Nephron (organoid): ENCODE data around the gene DNAJC7.

ENCODE experiments used
- H3K27ac Mint-ChIP-seq, 3 experiments: 2 replicates each; pipeline ENCODE4 v1.8.0; 2020; ENCODE audit warnings: mixed read lengths in 3 of 3, mild to moderate bottlenecking in 2 of 3, moderate library complexity in 1 of 3
- H3K27me3 Mint-ChIP-seq: 2 replicates; pipeline ENCODE4 v1.8.0; 2021; ENCODE audit warnings: low read depth, mild to moderate bottlenecking, moderate library complexity, mixed read lengths
- H3K36me3 Mint-ChIP-seq: 2 replicates; pipeline ENCODE4 v1.8.0; 2020; ENCODE audit warnings: low read depth, mixed read lengths
- H3K4me1 Mint-ChIP-seq: 2 replicates; pipeline ENCODE4 v1.8.0; 2020; ENCODE audit warnings: mixed read lengths
- H3K4me3 Mint-ChIP-seq, 3 experiments: 2 replicates each; pipeline ENCODE4 v1.8.0; 2020; ENCODE audit warnings: mild to moderate bottlenecking in 3 of 3, mixed read lengths in 3 of 3, moderate library complexity in 2 of 3
- H3K9me3 Mint-ChIP-seq: 2 replicates; pipeline ENCODE4 v1.8.0; 2020; ENCODE audit warnings: mixed read lengths
- CTCF ChIP-seq, 3 experiments: fragments of 200-600 bp; sonication (generic); IDR thresholded peaks; one replicate each; pipeline ENCODE4 v1.5.0; 2021; ENCODE audit warnings: antibody characterized with exemption in 3 of 3; ENCODE audit not compliant: unreplicated experiment in 3 of 3

DNAJC7 gene

GRCh38 chr17:42002792-42003301 lies 14.4 kb downstream of the DNAJC7 start:
- Mint-ChIP-seq H3K4me3 (no peak overlapping the region), H3K4me1 (no peaks in the 10 kb centered on the region), H3K9me3 (no peaks in the 10 kb centered on the region), H3K27ac (peak overlapping the region; percentile 32 to 65 (median 38)), H3K36me3 (peaks cover 41% of the 10 kb centered on the region), H3K27me3 (no peaks in the 10 kb centered on the region)
- no peak for TF ChIP-seq CTCF (IDR thresholded peaks at IDR 0.05; ENCODE audit: unreplicated experiment in 3 of 3)

GRCh38 chr17:42002175-42002791 lies 15.0 kb downstream of the DNAJC7 start:
- no peak for TF ChIP-seq CTCF (IDR thresholded peaks at IDR 0.05; ENCODE audit: unreplicated experiment in 3 of 3)
- Mint-ChIP-seq H3K9me3 (no peaks in the 10 kb centered on the region), H3K4me1 (no peaks in the 10 kb centered on the region), H3K27me3 (no peaks in the 10 kb centered on the region), H3K4me3 (no peak overlapping the region), H3K36me3 (peaks cover 45% of the 10 kb centered on the region), H3K27ac (peak overlapping the region; percentile 32 to 65 (median 38))

- no peaks in the 10 kb centered on the region for H3K9me3 Mint-ChIP-seq
- H3K27ac Mint-ChIP-seq = no peak overlapping the region
- H3K36me3 Mint-ChIP-seq = peaks cover 46% of the 10 kb centered on the region
- H3K4me3 Mint-ChIP-seq = no peak overlapping the region
- no peak for TF ChIP-seq CTCF (IDR thresholded peaks at IDR 0.05; ENCODE audit: unreplicated experiment in 3 of 3)
- no peaks in the 10 kb centered on the region for H3K27me3 Mint-ChIP-seq
- no peaks in the 10 kb centered on the region for H3K4me1 Mint-ChIP-seq
These were observed 15.5 kb downstream of the DNAJC7 start for GRCh38 chr17:42001729-42002128.

GRCh38 chr17:42000413-42001133 lies 16.7 kb downstream of the DNAJC7 start:
- Mint-ChIP-seq H3K9me3 (no peaks in the 10 kb centered on the region), H3K4me3 (no peak overlapping the region), H3K36me3 (peaks cover 57% of the 10 kb centered on the region), H3K27me3 (no peaks in the 10 kb centered on the region), H3K4me1 (no peaks in the 10 kb centered on the region), H3K27ac (no peak overlapping the region)
- TF ChIP-seq CTCF (IDR thresholded peaks at IDR 0.05; ENCODE audit: unreplicated experiment in 3 of 3) = no peak

GRCh38 chr17:41998497-41998896 lies 18.7 kb downstream of the DNAJC7 start:
- H3K4me3 Mint-ChIP-seq = no peak overlapping the region
- H3K36me3 Mint-ChIP-seq = peaks cover 69% of the 10 kb centered on the region
- H3K9me3 Mint-ChIP-seq = no peaks in the 10 kb centered on the region
- H3K4me1 Mint-ChIP-seq = no peaks in the 10 kb centered on the region
- no peak for TF ChIP-seq CTCF (IDR thresholded peaks at IDR 0.05; ENCODE audit: unreplicated experiment in 3 of 3)
- H3K27ac Mint-ChIP-seq = no peak overlapping the region
- H3K27me3 Mint-ChIP-seq = no peaks in the 10 kb centered on the region

- H3K4me3 Mint-ChIP-seq = no peak overlapping the region
- TF ChIP-seq CTCF (IDR thresholded peaks at IDR 0.05; ENCODE audit: unreplicated experiment in 3 of 3) = no peak
- H3K9me3 Mint-ChIP-seq = no peaks in the 10 kb centered on the region
- H3K27ac Mint-ChIP-seq = no peak overlapping the region
- peaks cover 67% of the 10 kb centered on the region for H3K36me3 Mint-ChIP-seq
- H3K27me3 Mint-ChIP-seq = no peaks in the 10 kb centered on the region
- peaks cover 8% of the 10 kb centered on the region for H3K4me1 Mint-ChIP-seq
These were observed 20.4 kb downstream of the DNAJC7 start for GRCh38 chr17:41996855-41997164.
